K562 (cell line): Measurements from ENCODE around the gene KCNT1. TPM values are rescaled to one million over a fixed set of nuclear protein-coding genes. Genes with fewer than 3 reads are reported as not detected.

Experiments used
- ATAC-seq: fragments of 200-7000 bp; cut with Tn5 transposase; 3 replicates; pipeline ENCODE4 v1.9.1; 2020; ENCODE audit warnings: moderate library complexity
- BruUV-seq: library from RNA; stranded (reverse); fragments of 400-500 nt; replicated peaks from 2 replicates; lab custom pipeline; 2021; lab: Mats Ljungman, UMichigan
- CTCF ChIA-PET: fragments of 300-600 bp; formaldehyde crosslinking; extraction: SDS; loops from one replicate; lab custom pipeline; 2021; ENCODE audit warnings: low intra/inter-chr PET ratio; lab: Yijun Ruan, JAX
- POLR2A ChIA-PET: fragments of 300-600, 350-650 bp; sonication (Branson Sonifier 250); formaldehyde crosslinking; extraction: SDS; loops from one replicate; lab custom pipeline; 2021; ENCODE audit warnings: antibody characterized with exemption, inconsistent platforms; lab: Yijun Ruan, JAX
- DNase-seq, 4 experiments: peaks; one replicate each; pipeline versions ENCODE4 v3.0.0 to v3.0.0-alpha.2; 2011 to 2018; ENCODE audit warnings: low spot score in 3 of 4, mixed read lengths in 3 of 4; ENCODE audit errors: extremely low read depth in 1 of 4
- FAIRE-seq: peaks from 2 replicates; lab custom pipeline; 2011; peaks lifted over from hg19 to GRCh38; lab: Jason Lieb, UNC
- H2AFZ ChIP-seq: 2 replicates; pipeline ENCODE4 v1.6.0; 2011; ENCODE audit warnings: low read depth, low read length, control low read depth, inconsistent platforms
- H3K27ac ChIP-seq: fragments of 200-600 bp; 3 replicates; pipeline ENCODE4 v1.8.0; 2011; ENCODE audit warnings: low read depth, mild to moderate bottlenecking, control low read depth, inconsistent platforms, low read length, moderate library complexity, mixed read lengths; ENCODE audit errors: extremely low read depth
- H3K27me3 ChIP-seq, 2 experiments: fragments of 300-600 bp in 1 of 2; 2 replicates in 1 of 2; 3 replicates in 1 of 2; pipeline versions ENCODE4 v1.6.0 to v1.8.0; 2011; ENCODE audit warnings: inconsistent platforms in 2 of 2, low read length in 2 of 2, mild to moderate bottlenecking in 1 of 2, mixed read lengths in 1 of 2, moderate library complexity in 1 of 2; ENCODE audit not compliant: control insufficient read depth in 2 of 2, insufficient read depth in 2 of 2
- H3K36me3 ChIP-seq: fragments of 300-600 bp; 3 replicates; pipeline ENCODE4 v1.8.0; 2011; ENCODE audit warnings: mild to moderate bottlenecking, low read length, inconsistent platforms; ENCODE audit not compliant: control insufficient read depth, insufficient read depth
- H3K4me1 ChIP-seq, 2 experiments: fragments of 200-600 bp in 1 of 2; replicated peaks in 1 of 2; 2 replicates in 1 of 2; 3 replicates in 1 of 2; pipeline versions ENCODE4 v1.5.1 to v1.8.0; 2011; ENCODE audit warnings: inconsistent platforms in 2 of 2, low read length in 2 of 2, mild to moderate bottlenecking in 1 of 2, mixed read lengths in 1 of 2, moderate library complexity in 1 of 2; ENCODE audit not compliant: control insufficient read depth in 2 of 2, insufficient read depth in 2 of 2
- H3K4me2 ChIP-seq: 2 replicates; pipeline ENCODE4 v1.6.1; 2011; ENCODE audit warnings: low read length, control low read depth, inconsistent platforms, mixed read lengths; ENCODE audit not compliant: insufficient read depth
- H3K4me3 ChIP-seq: fragments of 200-600 bp; sonication (generic), shearing (Covaris generic); 2 replicates; pipeline ENCODE4 v1.5.1; 2016; ENCODE audit warnings: control low read depth, inconsistent platforms
- H3K79me2 ChIP-seq: fragments of 200-600 bp; 3 replicates; pipeline ENCODE4 v1.8.0; 2011; ENCODE audit warnings: low read length, inconsistent platforms; ENCODE audit not compliant: control insufficient read depth, insufficient read depth
- H3K9ac ChIP-seq, 2 experiments: 2 replicates each; pipeline versions ENCODE4 v1.6.0 to v1.6.1; 2011; ENCODE audit warnings: low read depth in 2 of 2, low read length in 2 of 2, control low read depth in 1 of 2, inconsistent platforms in 1 of 2, mild to moderate bottlenecking in 1 of 2, mixed read lengths in 1 of 2; ENCODE audit not compliant: insufficient read depth in 1 of 2
- H3K9me1 ChIP-seq: one replicate; pipeline ENCODE4 v1.6.0; 2011; ENCODE audit warnings: inconsistent platforms, mild to moderate bottlenecking, low read length, moderate library complexity; ENCODE audit not compliant: control insufficient read depth, insufficient read depth
- H3K9me3 ChIP-seq: replicated peaks from 2 replicates; pipeline ENCODE4 v1.5.1; 2011; ENCODE audit warnings: low read depth, low read length, inconsistent platforms; ENCODE audit not compliant: control insufficient read depth, insufficient read depth
- H4K20me1 ChIP-seq: replicated peaks from 2 replicates; pipeline ENCODE4 v1.6.1; 2011; ENCODE audit warnings: low read length, inconsistent platforms, mixed read lengths; ENCODE audit not compliant: control insufficient read depth, insufficient read depth
- BACH1 ChIP-seq: fragments of 200-800 bp; sonication (Bioruptor generic); IDR thresholded peaks from 2 replicates; pipeline ENCODE4 v1.6.1; 2016; ENCODE audit warnings: missing genetic modification characterization, missing compliant biosample characterization
- ETV5 ChIP-seq: sonication (generic); formaldehyde crosslinking; IDR thresholded peaks from 2 replicates; pipeline ENCODE4 v1.4.0; 2020; ENCODE audit warnings: low read depth, mild to moderate bottlenecking, missing genetic modification reagents
- FOXJ2 ChIP-seq: fragments of 200-800 bp; sonication (Bioruptor generic); IDR thresholded peaks from 2 replicates; pipeline ENCODE4 v1.6.1; 2016; ENCODE audit warnings: missing genetic modification characterization, missing compliant biosample characterization
- FUS ChIP-seq: fragments of 200-400 bp; formaldehyde crosslinking; optimal IDR thresholded peaks from 2 replicates; pipeline ENCODE3; 2017; ENCODE audit warnings: low read depth, low read length
- ILF3 ChIP-seq: fragments of 450-650 bp; IDR thresholded peaks from 2 replicates; pipeline ENCODE4 v1.6.1; 2018; ENCODE audit warnings: antibody characterized with exemption, mild to moderate bottlenecking, moderate library complexity, borderline replicate concordance
- MAFG ChIP-seq: fragments of 450-650 bp; conservative IDR thresholded peaks from 2 replicates; pipeline ENCODE4 v1.6.1; 2016; ENCODE audit warnings: missing genetic modification characterization, missing compliant biosample characterization
- MCM2 ChIP-seq: fragments of 450-650 bp; IDR thresholded peaks from 2 replicates; pipeline ENCODE4 v1.6.1; 2017; ENCODE audit warnings: low read depth, mild to moderate bottlenecking
- NFATC3 ChIP-seq: fragments of 450-650 bp; IDR thresholded peaks from 2 replicates; pipeline ENCODE4 v1.6.1; 2017; ENCODE audit warnings: mild to moderate bottlenecking
- POLR2AphosphoS2 ChIP-seq: IDR thresholded peaks from 2 replicates; pipeline ENCODE4 v1.6.1; 2012; ENCODE audit warnings: low read length, improper control_type of control experiment
- RFX5 ChIP-seq: IDR thresholded peaks from 2 replicates; pipeline ENCODE4 v1.6.1; 2011; ENCODE audit warnings: low read depth, mild to moderate bottlenecking, improper control_type of control experiment, low read length
- SIRT6 ChIP-seq: IDR thresholded peaks from one replicate; pipeline ENCODE4 v1.6.1; 2012; ENCODE audit warnings: low read depth, mild to moderate bottlenecking, control low read depth, inconsistent platforms, low read length, moderate library complexity
- STAT5B ChIP-seq: fragments of 250-450 bp; sonication (Bioruptor Pico); IDR thresholded peaks from 2 replicates; pipeline ENCODE4 v1.8.0; 2021; ENCODE audit warnings: mild to moderate bottlenecking, inconsistent platforms
- ZNF175 ChIP-seq: fragments of 200-800 bp; sonication (Bioruptor generic); IDR thresholded peaks from 2 replicates; pipeline ENCODE4 v1.6.1; 2016; ENCODE audit warnings: low read depth, mild to moderate bottlenecking, missing genetic modification characterization, missing compliant biosample characterization
- ZNF212 ChIP-seq: fragments of 450-650 bp; formaldehyde crosslinking; IDR thresholded peaks from 2 replicates; pipeline ENCODE4 v1.4.0; 2020; ENCODE audit warnings: mild to moderate bottlenecking
- ZNF384 ChIP-seq: IDR thresholded peaks from 2 replicates; pipeline ENCODE4 v1.6.1; 2012; ENCODE audit warnings: low read depth, low read length, improper control_type of control experiment
- WGBS: fragments of 100-300 bp; shearing (Covaris generic); methylation state at CpG from one replicate; pipeline ENCODE4 v1.1.6; 2016; ENCODE audit warnings: low coverage, mixed read lengths; ENCODE audit not compliant: insufficient coverage; ENCODE audit errors: missing lambda C conversion rate; 5-methylcytosine and 5-hydroxymethylcytosine counted together
- in situ Hi-C: fragments of 300-500 bp; cut with MboI; formaldehyde crosslinking; loops from 4 replicates; pipeline ENCODE4 v1.15.0; 2018; ENCODE audit warnings: inconsistent platforms, mixed read lengths
- intact Hi-C: fragments of 100-400 bp; cut with micrococcal nuclease; formaldehyde crosslinking; loops from 2 replicates; pipeline ENCODE4 v1.14.2; 2022
- polyA plus RNA-seq, 8 experiments: library from polyadenylated mRNA; depleted of rRNA in 4 of 8; stranded (reverse) in 5 of 8; unstranded in 3 of 8; fragments of >200 nt; fragmentation: Nextera tagmentation in 2 of 8; fragmentation: Illumina TruSeq in 1 of 8; extraction: Ambion mirVana in 2 of 8; extraction: Trizol in 1 of 8; gene quantifications; 2 replicates each; pipeline versions ENCODE4 v1.2.1 to v1.2.3, GENCODE V29; 2011 to 2014; ENCODE audit warnings: inconsistent platforms in 1 of 8, missing spikeins in 1 of 8
- total RNA-seq, 7 experiments: library from RNA; depleted of rRNA in 6 of 7; stranded (reverse); fragments of >200 nt in 6 of 7; fragmentation: Illumina TruSeq in 2 of 7; extraction: Trizol in 2 of 7; gene quantifications; 2 replicates each; pipeline versions ENCODE4 v1.2.1 to v1.2.3, GENCODE V29; 2011 to 2021; ENCODE audit warnings: low replicate concordance in 1 of 7
- TF ChIP-seq, protein P1 (sequence below): fragments of 450-650 bp; formaldehyde crosslinking; IDR thresholded peaks from 2 replicates; pipeline ENCODE4 v1.4.0; 2020; ENCODE audit warnings: mild to moderate bottlenecking, moderate library complexity

Gene KCNT1
- total and polyA plus RNA-seq, 9 of the 15 experiments (the other 6 are each of a cell fraction or from before 2014, with no cell fraction given), result 0.05 TPM; not detected in 8

DNA sequence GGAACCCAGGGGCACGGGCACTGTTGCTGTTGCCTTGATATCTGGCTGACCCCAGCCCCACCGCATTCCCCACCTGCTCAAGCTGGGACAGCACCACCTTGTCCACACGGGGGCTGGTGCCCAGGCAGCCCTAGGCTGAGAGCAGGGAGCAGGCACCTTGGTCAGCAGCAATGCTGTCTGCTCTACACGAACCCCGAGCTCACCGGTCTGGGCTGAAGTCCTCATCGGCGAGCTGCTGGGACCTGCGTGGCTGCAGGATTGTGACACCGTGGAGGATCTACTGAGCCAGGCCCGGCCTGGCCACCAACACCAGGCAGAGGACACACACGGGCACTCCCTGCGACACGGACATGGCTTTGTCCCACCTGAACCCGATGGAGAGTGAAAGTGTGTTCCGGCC is 78.1 kb downstream of the KCNT1 start:
- no peaks in the 10 kb centered on the region for H3K9me3 ChIP-seq
- CTCF ChIA-PET, result no interaction called here
- WGBS, result under 1% methylated on average over 15 of the region's 16 CpGs
- no peak overlapping the region for H3K9ac ChIP-seq
- intact Hi-C loops (no loop called here), in situ Hi-C loops (no loop called here)
- H3K4me1 ChIP-seq, result peaks cover 0 to 39% of the 10 kb centered on the region in 2 experiments; a peak in 2 of 5 replicates
- no peaks in the 10 kb centered on the region for H3K9me1 ChIP-seq
- peaks cover 37% of the 10 kb centered on the region for H4K20me1 ChIP-seq
- ATAC-seq, result no peak
- POLR2A ChIA-PET, result interaction anchor here (0.8 to 1.1 kb wide), 2 partner anchors 10 to 13 kb away, joined by 3 to 4 read pairs; no protein-coding TSS in a partner anchor
- no peak for DNase-seq
- FAIRE-seq, result no peak
- H3K27ac ChIP-seq, result no peak overlapping the region
- no peak overlapping the region for H2AFZ ChIP-seq
- no peak for TF ChIP-seq STAT5B
- no peak for TF ChIP-seq MAFG (tag)
- no peak for TF ChIP-seq BACH1 (tag)
- no peak for TF ChIP-seq ZNF384
- no peak for TF ChIP-seq NFATC3
- no peak for TF ChIP-seq FOXJ2 (tag)
- TF ChIP-seq ZNF212 (CRISPR knock-in tag), result no peak
- TF ChIP-seq POLR2AphosphoS2, result no peak
- TF ChIP-seq MCM2, result no peak
- TF ChIP-seq, protein P1, sequence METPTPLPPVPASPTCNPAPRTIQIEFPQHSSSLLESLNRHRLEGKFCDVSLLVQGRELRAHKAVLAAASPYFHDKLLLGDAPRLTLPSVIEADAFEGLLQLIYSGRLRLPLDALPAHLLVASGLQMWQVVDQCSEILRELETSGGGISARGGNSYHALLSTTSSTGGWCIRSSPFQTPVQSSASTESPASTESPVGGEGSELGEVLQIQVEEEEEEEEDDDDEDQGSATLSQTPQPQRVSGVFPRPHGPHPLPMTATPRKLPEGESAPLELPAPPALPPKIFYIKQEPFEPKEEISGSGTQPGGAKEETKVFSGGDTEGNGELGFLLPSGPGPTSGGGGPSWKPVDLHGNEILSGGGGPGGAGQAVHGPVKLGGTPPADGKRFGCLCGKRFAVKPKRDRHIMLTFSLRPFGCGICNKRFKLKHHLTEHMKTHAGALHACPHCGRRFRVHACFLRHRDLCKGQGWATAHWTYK (CRISPR knock-in tag), result no peak
- TF ChIP-seq RFX5, result no peak
- TF ChIP-seq SIRT6, result no peak
- TF ChIP-seq ILF3, result no peak
- TF ChIP-seq ETV5 (CRISPR knock-in tag), result no peak
- no peak for TF ChIP-seq ZNF175
- TF ChIP-seq FUS, result no peak
- no TSS peak for BruUV-seq
- H3K4me2 ChIP-seq, result no peak overlapping the region
- no peak overlapping the region for H3K4me3 ChIP-seq
- peaks cover 40 to 80% of the 10 kb centered on the region in 2 experiments for H3K27me3 ChIP-seq
- H3K36me3 ChIP-seq, result no peaks in the 10 kb centered on the region
- H3K79me2 ChIP-seq, result no peaks in the 10 kb centered on the region
